GM23338 (cell line): Measurements from ENCODE around the gene OR52E5. TPM values are rescaled to one million over a fixed set of nuclear protein-coding genes. Genes with fewer than 3 reads are reported as not detected.

ENCODE experiments used
- ATAC-seq: fragments of 200-7000 bp; cut with Tn5 transposase; 3 replicates; pipeline ENCODE4 v1.9.1; 2020
- DNase-seq: peaks from one replicate; pipeline ENCODE4 v3.0.0-alpha.2; 2015; ENCODE audit warnings: low spot score
- H2AFZ ChIP-seq: fragments of 200-600 bp; sonication (generic); 2 replicates; pipeline ENCODE4 v1.8.0; 2016; ENCODE audit warnings: antibody characterized with exemption, mild to moderate bottlenecking, moderate library complexity
- H3F3A ChIP-seq: fragments of 200-600 bp; sonication (generic); replicated peaks from 2 replicates; pipeline ENCODE4 v1.8.0; 2017; ENCODE audit warnings: antibody characterized with exemption, mixed run types, low read depth
- H3K27ac ChIP-seq: fragments of 200-600 bp; sonication (generic); 2 replicates; pipeline ENCODE4 v1.6.1; 2016; ENCODE audit warnings: low read depth
- H3K27me3 ChIP-seq: fragments of 200-600 bp; sonication (generic); 2 replicates; pipeline ENCODE4 v1.8.0; 2016; ENCODE audit warnings: mild to moderate bottlenecking, mixed run types, moderate library complexity; ENCODE audit not compliant: insufficient read depth
- H3K36me3 ChIP-seq: fragments of 200-600 bp; sonication (generic); 2 replicates; pipeline ENCODE4 v1.8.0; 2016; ENCODE audit warnings: mild to moderate bottlenecking; ENCODE audit not compliant: insufficient read depth
- H3K4me1 ChIP-seq: fragments of 200-600 bp; sonication (generic); 2 replicates; pipeline ENCODE4 v1.8.0; 2016; ENCODE audit warnings: mild to moderate bottlenecking, moderate library complexity; ENCODE audit not compliant: insufficient read depth
- H3K4me2 ChIP-seq: fragments of 200-600 bp; sonication (generic); 2 replicates; pipeline ENCODE4 v1.7.1; 2017; ENCODE audit warnings: mixed run types
- H3K4me3 ChIP-seq: fragments of 200-600 bp; sonication (generic); 2 replicates; pipeline ENCODE4 v1.6.1; 2016; ENCODE audit warnings: mixed run types
- H3K79me2 ChIP-seq: fragments of 200-600 bp; sonication (generic); replicated peaks from 2 replicates; pipeline ENCODE4 v1.8.0; 2017; ENCODE audit warnings: mild to moderate bottlenecking; ENCODE audit not compliant: insufficient read depth
- H3K9me2 ChIP-seq: fragments of 200-600 bp; sonication (generic); 2 replicates; pipeline ENCODE4 v1.8.0; 2017; ENCODE audit not compliant: insufficient read depth
- H4K20me1 ChIP-seq: fragments of 200-600 bp; sonication (generic); replicated peaks from 2 replicates; pipeline ENCODE4 v1.8.0; 2017; ENCODE audit warnings: mild to moderate bottlenecking; ENCODE audit not compliant: insufficient read depth
- H3K27ac Mint-ChIP-seq: 2 replicates; pipeline ENCODE4 v1.8.0; 2020; ENCODE audit warnings: inconsistent platforms, mild to moderate bottlenecking, moderate library complexity, mixed read lengths
- H3K27me3 Mint-ChIP-seq: 3 replicates; pipeline ENCODE4 v1.8.0; 2022; ENCODE audit warnings: low read depth, mild to moderate bottlenecking, moderate library complexity, mixed read lengths, inconsistent platforms; ENCODE audit not compliant: insufficient read depth, poor library complexity
- H3K36me3 Mint-ChIP-seq: 3 replicates; pipeline ENCODE4 v1.8.0; 2021; ENCODE audit warnings: low read depth, mild to moderate bottlenecking, inconsistent platforms, moderate library complexity, mixed read lengths
- H3K4me1 Mint-ChIP-seq: 3 replicates; pipeline ENCODE4 v1.8.0; 2020; ENCODE audit warnings: mild to moderate bottlenecking, inconsistent platforms, mixed read lengths
- H3K4me3 Mint-ChIP-seq: 3 replicates; pipeline ENCODE4 v1.8.0; 2021; ENCODE audit warnings: moderate library complexity, mild to moderate bottlenecking, inconsistent platforms, mixed read lengths
- H3K9me3 Mint-ChIP-seq: 3 replicates; pipeline ENCODE4 v1.8.0; 2020; ENCODE audit warnings: moderate library complexity, mild to moderate bottlenecking, inconsistent platforms, mixed read lengths
- CTCF ChIP-seq, 2 experiments: fragments of 200-600 bp in 1 of 2; sonication (generic) in 1 of 2; conservative IDR thresholded peaks; 2 replicates each; pipeline versions ENCODE4 v1.5.1 to v1.6.1; 2016 to 2017; ENCODE audit warnings: antibody characterized with exemption in 2 of 2, low read depth in 2 of 2, mild to moderate bottlenecking in 2 of 2, moderate library complexity in 1 of 2
- EZH2phosphoT487 ChIP-seq: fragments of 200-600 bp; sonication (generic); IDR thresholded peaks from one replicate; pipeline ENCODE4 v1.8.1; 2018; ENCODE audit warnings: antibody characterized with exemption; ENCODE audit not compliant: unreplicated experiment
- STAT1 ChIP-seq: IDR thresholded peaks from one replicate; pipeline ENCODE4 v1.6.1; 2016; ENCODE audit warnings: antibody characterized with exemption; ENCODE audit not compliant: unreplicated experiment
- ZNF462 ChIP-seq: fragments of 250-450 bp; sonication (Bioruptor Pico); IDR thresholded peaks from 2 replicates; pipeline ENCODE4 v1.5.0; 2020; ENCODE audit warnings: mild to moderate bottlenecking, moderate library complexity
- polyA plus RNA-seq: library from polyadenylated mRNA; unstranded; fragments of >200 nt; fragmentation: Nextera tagmentation; extraction: Ambion mirVana; gene quantifications from 2 replicates; pipeline ENCODE4 v1.2.1, GENCODE V29; 2016
- total RNA-seq: library from RNA; depleted of rRNA; stranded (reverse); fragments of >200 nt; shearing (Covaris generic); gene quantifications from 2 replicates; pipeline ENCODE4 v1.2.3, GENCODE V29; 2014

OR52E5 gene
- total and polyA plus RNA-seq, 2 experiments from 2014 or later = not detected

- TF ChIP-seq ZNF462 (CRISPR knock-in tag) (no peak), CTCF (conservative IDR thresholded peaks at IDR 0.05; ENCODE audit: low read depth in 2 of 2) (no peak), EZH2phosphoT487 (no peak)
Observed at GRCh38 chr11:5899534-5899933, 6.5 kb downstream of the OR52E5 start (continued).

GRCh38 chr11:5910540-5910939, 17.5 kb downstream of the OR52E5 start:
- H3K4me3 ChIP-seq = no peak overlapping the region
- no peaks in the 10 kb centered on the region for H3K4me1 Mint-ChIP-seq
- no peaks in the 10 kb centered on the region for H3K4me1 ChIP-seq
- H3K27ac ChIP-seq = no peak overlapping the region
- no peak for DNase-seq
- peaks cover 31% of the 10 kb centered on the region for H3K9me3 Mint-ChIP-seq
- no peak overlapping the region for H3K4me2 ChIP-seq
- no peaks in the 10 kb centered on the region for H3K9me2 ChIP-seq
- H2AFZ ChIP-seq = no peak overlapping the region
- no peak for ATAC-seq
- no peaks in the 10 kb centered on the region for H3K79me2 ChIP-seq
- no peak overlapping the region for H3K27ac Mint-ChIP-seq
- no peaks in the 10 kb centered on the region for H3K36me3 ChIP-seq
- no peaks in the 10 kb centered on the region for H3K27me3 Mint-ChIP-seq
- H3K4me3 Mint-ChIP-seq = no peak overlapping the region
- no peak for TF ChIP-seq STAT1
- no peaks in the 10 kb centered on the region for H3K27me3 ChIP-seq
- peaks cover 6% of the 10 kb centered on the region; the same call in 2 of the 3 replicates for H3K36me3 Mint-ChIP-seq
- H3F3A ChIP-seq = no peaks in the 10 kb centered on the region
- H4K20me1 ChIP-seq = no peaks in the 10 kb centered on the region
